ENCODE results near the gene ONECUT1.

The ONECUT1 gene

GRCh38 chr15:52789008-52789600, 1.0 kb downstream of the ONECUT1 start:
- H3K4me1 Mint-ChIP-seq (ENCODE audit: low read depth) = peaks cover 27% of the 10 kb centered on the region
- peaks cover 83% of the 10 kb centered on the region for H3K27me3 Mint-ChIP-seq
- peak overlapping the region; percentile 39 for H3K4me3 Mint-ChIP-seq
- H3K9me3 Mint-ChIP-seq = no peaks in the 10 kb centered on the region
- H3K36me3 Mint-ChIP-seq (ENCODE audit: low read depth) = no peaks in the 10 kb centered on the region
- H3K27ac Mint-ChIP-seq = no peak overlapping the region

GRCh38 chr15:52788099-52788986, 1.8 kb downstream of the ONECUT1 start:
- Mint-ChIP-seq H3K36me3 (ENCODE audit: low read depth) (no peaks in the 10 kb centered on the region), H3K27me3 (peaks cover 83% of the 10 kb centered on the region), H3K4me1 (ENCODE audit: low read depth) (peaks cover 33% of the 10 kb centered on the region), H3K27ac (no peak overlapping the region), H3K9me3 (no peaks in the 10 kb centered on the region), H3K4me3 (peak overlapping the region; percentile 30)

- no peaks in the 10 kb centered on the region for H3K36me3 Mint-ChIP-seq (ENCODE audit: low read depth)
- peaks cover 36% of the 10 kb centered on the region for H3K4me1 Mint-ChIP-seq (ENCODE audit: low read depth)
- H3K27me3 Mint-ChIP-seq = peaks cover 83% of the 10 kb centered on the region
- H3K9me3 Mint-ChIP-seq = no peaks in the 10 kb centered on the region
- peak overlapping the region; percentile 30 for H3K4me3 Mint-ChIP-seq
- no peak overlapping the region for H3K27ac Mint-ChIP-seq
These were observed 2.5 kb downstream of the ONECUT1 start for GRCh38 chr15:52787549-52788098.

- Mint-ChIP-seq H3K4me1 (ENCODE audit: low read depth) (peaks cover 36% of the 10 kb centered on the region), H3K36me3 (ENCODE audit: low read depth) (no peaks in the 10 kb centered on the region), H3K4me3 (no peak overlapping the region), H3K27me3 (peaks cover 83% of the 10 kb centered on the region), H3K9me3 (no peaks in the 10 kb centered on the region), H3K27ac (no peak overlapping the region)
These were observed 3.0 kb downstream of the ONECUT1 start for GRCh38 chr15:52787123-52787503.

- no peaks in the 10 kb centered on the region for H3K36me3 Mint-ChIP-seq (ENCODE audit: low read depth)
- H3K4me1 Mint-ChIP-seq (ENCODE audit: low read depth) = peaks cover 36% of the 10 kb centered on the region
- peaks cover 84% of the 10 kb centered on the region for H3K27me3 Mint-ChIP-seq
- H3K4me3 Mint-ChIP-seq = no peak overlapping the region
- H3K27ac Mint-ChIP-seq = no peak overlapping the region
- no peaks in the 10 kb centered on the region for H3K9me3 Mint-ChIP-seq
These were observed 3.6 kb downstream of the ONECUT1 start for GRCh38 chr15:52786436-52787122.

GRCh38 chr15:52785672-52786406, 4.3 kb downstream of the ONECUT1 start:
- Mint-ChIP-seq H3K36me3 (ENCODE audit: low read depth) (no peaks in the 10 kb centered on the region), H3K27me3 (peaks cover 86% of the 10 kb centered on the region), H3K9me3 (no peaks in the 10 kb centered on the region), H3K4me1 (ENCODE audit: low read depth) (peaks cover 37% of the 10 kb centered on the region), H3K27ac (no peak overlapping the region), H3K4me3 (peak overlapping the region; percentile 23)

GRCh38 chr15:52784799-52785671, 5.1 kb downstream of the ONECUT1 start:
- Mint-ChIP-seq H3K27me3 (peaks cover 93% of the 10 kb centered on the region), H3K9me3 (no peaks in the 10 kb centered on the region), H3K27ac (no peak overlapping the region), H3K4me3 (peak overlapping the region; percentile 23), H3K4me1 (ENCODE audit: low read depth) (peaks cover 45% of the 10 kb centered on the region), H3K36me3 (ENCODE audit: low read depth) (no peaks in the 10 kb centered on the region)

GRCh38 chr15:52783929-52784798, 6.0 kb downstream of the ONECUT1 start:
- no peak overlapping the region for H3K27ac Mint-ChIP-seq
- no peaks in the 10 kb centered on the region for H3K9me3 Mint-ChIP-seq
- no peaks in the 10 kb centered on the region for H3K36me3 Mint-ChIP-seq (ENCODE audit: low read depth)
- H3K4me3 Mint-ChIP-seq = no peak overlapping the region
- H3K4me1 Mint-ChIP-seq (ENCODE audit: low read depth) = peaks cover 47% of the 10 kb centered on the region
- H3K27me3 Mint-ChIP-seq = peaks cover 91% of the 10 kb centered on the region

- no peak overlapping the region for H3K27ac Mint-ChIP-seq
- H3K4me1 Mint-ChIP-seq (ENCODE audit: low read depth) = peaks cover 39% of the 10 kb centered on the region
- no peaks in the 10 kb centered on the region for H3K36me3 Mint-ChIP-seq (ENCODE audit: low read depth)
- H3K9me3 Mint-ChIP-seq = no peaks in the 10 kb centered on the region
- H3K27me3 Mint-ChIP-seq = peaks cover 86% of the 10 kb centered on the region
- H3K4me3 Mint-ChIP-seq = peak overlapping the region; percentile 39
These were observed 6.8 kb downstream of the ONECUT1 start for GRCh38 chr15:52783191-52783829.

GRCh38 chr15:52782514-52782913, 7.6 kb downstream of the ONECUT1 start:
- Mint-ChIP-seq H3K27ac (no peak overlapping the region), H3K4me1 (ENCODE audit: low read depth) (peaks cover 35% of the 10 kb centered on the region), H3K27me3 (peaks cover 83% of the 10 kb centered on the region), H3K4me3 (no peak overlapping the region), H3K9me3 (no peaks in the 10 kb centered on the region), H3K36me3 (ENCODE audit: low read depth) (no peaks in the 10 kb centered on the region)

GRCh38 chr15:52780172-52780980, 9.8 kb downstream of the ONECUT1 start:
- Mint-ChIP-seq H3K27ac (peak overlapping the region; percentile 50), H3K9me3 (no peaks in the 10 kb centered on the region), H3K4me3 (peak overlapping the region; percentile 68), H3K27me3 (peaks cover 80% of the 10 kb centered on the region), H3K4me1 (ENCODE audit: low read depth) (peaks cover 24% of the 10 kb centered on the region), H3K36me3 (ENCODE audit: low read depth) (no peaks in the 10 kb centered on the region)

- H3K27me3 Mint-ChIP-seq = peaks cover 69% of the 10 kb centered on the region
- H3K36me3 Mint-ChIP-seq (ENCODE audit: low read depth) = no peaks in the 10 kb centered on the region
- H3K4me1 Mint-ChIP-seq (ENCODE audit: low read depth) = peaks cover 18% of the 10 kb centered on the region
- H3K27ac Mint-ChIP-seq = no peak overlapping the region
- H3K4me3 Mint-ChIP-seq = no peak overlapping the region
- no peaks in the 10 kb centered on the region for H3K9me3 Mint-ChIP-seq
These were observed 11.7 kb downstream of the ONECUT1 start for GRCh38 chr15:52778457-52778856.
